GM06990 (cell line): ENCODE measurements around the gene SLC39A9.

Experiments
- DNase-seq: peaks from one replicate; pipeline ENCODE4 v3.0.0-alpha.2; 2011; ENCODE audit not compliant: insufficient read length; ENCODE audit errors: extremely low read depth
- H3K27me3 ChIP-seq: replicated peaks from 2 replicates; pipeline ENCODE4 v1.6.0; 2011; ENCODE audit warnings: low read length; ENCODE audit not compliant: control insufficient read depth, insufficient read depth
- H3K36me3 ChIP-seq: 2 replicates; pipeline ENCODE4 v1.5.1; 2011; ENCODE audit warnings: low read length; ENCODE audit not compliant: control insufficient read depth, insufficient read depth
- H3K4me3 ChIP-seq: replicated peaks from 2 replicates; pipeline ENCODE4 v1.5.1; 2011; ENCODE audit warnings: low read depth, mild to moderate bottlenecking, control low read depth, low read length
- CTCF ChIP-seq: IDR thresholded peaks from 2 replicates; pipeline ENCODE4 v1.5.1; 2011; ENCODE audit warnings: low read length, control low read depth, mild to moderate bottlenecking, inconsistent platforms; ENCODE audit not compliant: insufficient read depth, poor library complexity, severe bottlenecking

The SLC39A9 gene

GRCh38 chr14:69363964-69364363 is 34.5 kb upstream of the SLC39A9 start:
- no peak for DNase-seq
- H3K27me3 ChIP-seq: no peaks in the 10 kb centered on the region
- no peak for TF ChIP-seq CTCF

GRCh38 chr14:69364378-69364777 is 34.1 kb upstream of the SLC39A9 start:
- Histone ChIP-seq H3K4me3 (no peak overlapping the region), H3K36me3 (no peaks in the 10 kb centered on the region), H3K27me3 (no peaks in the 10 kb centered on the region)
- no peak for TF ChIP-seq CTCF
- no peak for DNase-seq

More at GRCh38 chr14:69363964-69364363, 34.5 kb upstream of the SLC39A9 start:
- H3K4me3 ChIP-seq: no peak overlapping the region
- H3K36me3 ChIP-seq: no peaks in the 10 kb centered on the region

- no peak for DNase-seq
- H3K36me3 ChIP-seq: no peaks in the 10 kb centered on the region
- H3K27me3 ChIP-seq: no peaks in the 10 kb centered on the region
- no peak overlapping the region for H3K4me3 ChIP-seq
- TF ChIP-seq CTCF: no peak
These were observed 32.4 kb upstream of the SLC39A9 start for GRCh38 chr14:69366069-69366468.

GRCh38 chr14:69366761-69367160 is 31.7 kb upstream of the SLC39A9 start:
- H3K27me3 ChIP-seq: no peaks in the 10 kb centered on the region
- no peak for DNase-seq
- no peak overlapping the region for H3K4me3 ChIP-seq
- H3K36me3 ChIP-seq: no peaks in the 10 kb centered on the region
- TF ChIP-seq CTCF: no peak

- Histone ChIP-seq H3K4me3 (no peak overlapping the region), H3K36me3 (peaks cover 3% of the 10 kb centered on the region; the same call in 1 of the 2 replicates), H3K27me3 (no peaks in the 10 kb centered on the region)
- no peak for DNase-seq
- no peak for TF ChIP-seq CTCF
These were observed 30.1 kb upstream of the SLC39A9 start for GRCh38 chr14:69368381-69368780.

- Histone ChIP-seq H3K4me3 (no peak overlapping the region), H3K36me3 (peaks cover 3% of the 10 kb centered on the region), H3K27me3 (no peaks in the 10 kb centered on the region)
- no peak for TF ChIP-seq CTCF
- no peak for DNase-seq
These were observed 28.4 kb upstream of the SLC39A9 start for GRCh38 chr14:69370061-69370460.
